IgD-negative memory B cell (primary cell): ENCODE data around the gene IFRD1. TPM values are rescaled to one million over a fixed set of nuclear protein-coding genes. Genes with fewer than 3 reads are reported as not detected.

ENCODE experiments used
- H3K27ac Mint-ChIP-seq, 3 donors: one replicate each; pipeline ENCODE4 v1.8.0; 2020 to 2022; ENCODE audit warnings: mild to moderate bottlenecking in 3 of 3, mixed read lengths in 3 of 3, moderate library complexity in 1 of 3
- H3K27me3 Mint-ChIP-seq: one replicate; pipeline ENCODE4 v1.8.0; 2021; ENCODE audit warnings: mixed read lengths
- H3K36me3 Mint-ChIP-seq: one replicate; pipeline ENCODE4 v1.8.0; 2020; ENCODE audit warnings: mild to moderate bottlenecking, mixed read lengths
- H3K4me1 Mint-ChIP-seq, 3 donors: one replicate each; pipeline ENCODE4 v1.8.0; 2020 to 2022; ENCODE audit warnings: mixed read lengths in 3 of 3, mild to moderate bottlenecking in 1 of 3
- H3K4me3 Mint-ChIP-seq, 4 donors: one replicate each; pipeline ENCODE4 v1.8.0; 2020 to 2022; ENCODE audit warnings: mild to moderate bottlenecking in 4 of 4, mixed read lengths in 4 of 4, moderate library complexity in 3 of 4
- H3K9me3 Mint-ChIP-seq, 3 donors: one replicate each; pipeline ENCODE4 v1.8.0; 2020 to 2021; ENCODE audit warnings: mixed read lengths in 3 of 3, mild to moderate bottlenecking in 1 of 3
- polyA plus RNA-seq: library from polyadenylated mRNA; unstranded; fragments of 300-500 nt; fragmentation: Illumina TruSeq; gene quantifications from one replicate; pipeline ENCODE4 v1.2.3, GENCODE V29; 2021

The IFRD1 gene
- polyA plus RNA-seq, 1 donor from 2014 or later, result 38.4 TPM

DNA sequence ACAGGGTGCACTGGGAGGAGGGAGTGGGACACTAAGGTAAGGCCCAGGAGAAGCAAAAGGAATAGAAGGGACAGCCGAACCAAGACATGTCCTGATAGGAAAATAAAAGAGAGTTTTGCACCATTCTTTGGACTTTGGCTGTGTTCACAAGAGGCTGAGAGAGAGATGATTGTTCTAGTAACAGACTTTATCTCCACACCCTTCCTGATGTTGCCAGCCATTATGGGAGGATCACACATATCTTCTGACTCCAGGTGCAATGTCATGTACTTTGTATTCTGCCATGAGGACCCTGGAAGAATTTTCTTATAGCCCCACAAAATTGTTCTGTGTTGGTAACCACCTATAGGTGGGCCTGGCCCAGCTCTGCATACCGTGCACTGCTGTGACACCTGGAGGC, 41.9 kb downstream of the IFRD1 start:
- no peak overlapping the region for H3K27ac Mint-ChIP-seq
- H3K4me3 Mint-ChIP-seq, result no peak overlapping the region
- H3K9me3 Mint-ChIP-seq, result no peaks in the 10 kb centered on the region
- H3K36me3 Mint-ChIP-seq, result peaks cover 4% of the 10 kb centered on the region
- peaks cover 8% of the 10 kb centered on the region for H3K27me3 Mint-ChIP-seq
- peaks cover 0 to under 1% (median 0%) of the 10 kb centered on the region in 3 donors for H3K4me1 Mint-ChIP-seq

- Mint-ChIP-seq H3K4me3 (no peak overlapping the region), H3K4me1 (peaks cover 0 to 4% (median 0%) of the 10 kb centered on the region in 3 donors), H3K36me3 (no peaks in the 10 kb centered on the region), H3K9me3 (no peaks in the 10 kb centered on the region), H3K27me3 (peaks cover 11% of the 10 kb centered on the region), H3K27ac (no peak overlapping the region)
These were observed 44.4 kb downstream of the IFRD1 start for GRCh38 chr7:112494656-112495055.

DNA sequence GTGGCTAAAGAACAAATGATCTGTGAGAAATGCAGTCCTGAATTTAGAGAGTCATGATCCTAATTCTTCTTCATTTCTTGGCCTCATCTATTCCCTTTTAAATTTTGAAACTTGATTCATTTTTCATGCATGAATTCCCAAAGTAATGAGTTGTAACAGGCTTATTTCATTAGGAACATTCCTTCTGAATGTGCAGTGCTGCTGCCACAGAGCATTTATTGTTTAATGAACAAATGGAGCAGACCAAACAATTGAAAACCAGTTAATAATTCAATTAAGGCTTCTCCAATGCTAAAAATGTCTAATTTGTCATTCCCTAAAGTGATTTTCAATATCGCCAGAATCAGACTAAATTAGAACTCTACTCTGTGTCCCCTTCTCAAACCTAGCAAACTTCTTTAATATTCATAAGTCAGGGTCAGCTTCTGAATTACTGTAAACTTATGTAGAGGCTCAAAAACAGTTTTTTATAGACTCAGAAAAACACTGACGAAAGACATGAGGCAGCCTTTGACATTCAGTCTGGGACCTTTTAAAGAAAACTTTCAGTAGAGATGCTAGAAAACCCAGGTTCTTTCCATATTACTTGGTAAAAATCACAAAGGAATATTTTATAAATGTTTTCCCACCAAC, 45.0 kb downstream of the IFRD1 start:
- Mint-ChIP-seq H3K27me3 (peaks cover 11% of the 10 kb centered on the region), H3K27ac (no peak overlapping the region), H3K4me1 (peaks cover 0 to 4% (median 0%) of the 10 kb centered on the region in 3 donors), H3K4me3 (no peak overlapping the region), H3K36me3 (no peaks in the 10 kb centered on the region), H3K9me3 (no peaks in the 10 kb centered on the region)

- Mint-ChIP-seq H3K4me1 (peaks cover 0 to 4% (median 0%) of the 10 kb centered on the region in 3 donors), H3K36me3 (no peaks in the 10 kb centered on the region), H3K4me3 (no peak overlapping the region), H3K27ac (no peak overlapping the region), H3K9me3 (no peaks in the 10 kb centered on the region), H3K27me3 (peaks cover 11% of the 10 kb centered on the region)
These were observed 45.7 kb downstream of the IFRD1 start for GRCh38 chr7:112495810-112496462.

DNA sequence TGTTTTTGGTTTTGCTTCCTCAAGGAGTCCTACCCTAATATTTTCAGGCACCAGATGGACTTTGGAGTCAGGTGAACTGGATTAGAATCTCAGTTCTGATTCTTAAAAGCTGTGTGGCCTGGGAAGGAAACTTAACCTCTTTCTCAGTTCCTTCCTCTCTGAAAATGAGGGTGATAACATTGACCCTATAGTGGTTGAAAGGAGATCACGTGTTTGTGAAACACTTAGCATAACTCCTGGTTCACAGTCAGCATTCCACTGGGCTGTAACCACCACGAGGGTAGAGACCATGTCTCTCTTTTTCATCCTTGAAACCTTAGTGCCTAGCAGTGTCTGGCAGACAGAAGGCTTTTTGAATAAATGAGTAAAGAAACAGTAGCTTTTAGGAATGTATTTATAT, 47.2 kb downstream of the IFRD1 start:
- H3K27me3 Mint-ChIP-seq, result peaks cover 11% of the 10 kb centered on the region
- H3K9me3 Mint-ChIP-seq, result no peaks in the 10 kb centered on the region
- no peak overlapping the region for H3K4me3 Mint-ChIP-seq
- H3K4me1 Mint-ChIP-seq, result peaks cover 0 to 4% (median 0%) of the 10 kb centered on the region in 3 donors
- H3K36me3 Mint-ChIP-seq, result no peaks in the 10 kb centered on the region
- H3K27ac Mint-ChIP-seq, result no peak overlapping the region

DNA sequence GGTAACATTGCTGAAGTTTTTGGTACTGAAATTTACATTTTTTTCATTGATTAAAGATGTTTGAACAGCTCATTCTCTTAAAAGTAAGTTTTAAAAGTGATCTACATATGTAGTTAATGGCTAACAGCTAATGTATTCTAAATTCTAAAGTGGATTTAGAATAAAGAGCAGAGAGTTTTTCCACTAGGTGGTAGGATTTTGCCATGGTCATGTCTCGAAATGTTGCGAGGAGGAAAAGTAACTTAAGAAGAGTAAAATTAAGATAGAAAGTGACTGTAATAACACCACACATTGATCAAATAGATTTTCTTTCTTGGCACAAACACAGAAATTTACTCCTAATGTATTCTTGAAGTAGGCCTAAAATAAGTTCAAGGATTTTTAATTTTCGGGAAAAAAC, 50.4 kb downstream of the IFRD1 start:
- Mint-ChIP-seq H3K27ac (no peak overlapping the region), H3K4me1 (peaks cover 0 to 9% (median 5%) of the 10 kb centered on the region in 3 donors), H3K36me3 (no peaks in the 10 kb centered on the region), H3K4me3 (no peak overlapping the region), H3K27me3 (peaks cover 11% of the 10 kb centered on the region), H3K9me3 (no peaks in the 10 kb centered on the region)

GRCh38 chr7:112501801-112502503, 51.7 kb downstream of the IFRD1 start:
- H3K9me3 Mint-ChIP-seq, result no peaks in the 10 kb centered on the region
- peaks cover 6% of the 10 kb centered on the region for H3K27me3 Mint-ChIP-seq
- H3K4me3 Mint-ChIP-seq, result no peak overlapping the region
- no peak overlapping the region for H3K27ac Mint-ChIP-seq
- H3K36me3 Mint-ChIP-seq, result no peaks in the 10 kb centered on the region
- peaks cover 0 to 9% (median 5%) of the 10 kb centered on the region in 3 donors for H3K4me1 Mint-ChIP-seq

DNA sequence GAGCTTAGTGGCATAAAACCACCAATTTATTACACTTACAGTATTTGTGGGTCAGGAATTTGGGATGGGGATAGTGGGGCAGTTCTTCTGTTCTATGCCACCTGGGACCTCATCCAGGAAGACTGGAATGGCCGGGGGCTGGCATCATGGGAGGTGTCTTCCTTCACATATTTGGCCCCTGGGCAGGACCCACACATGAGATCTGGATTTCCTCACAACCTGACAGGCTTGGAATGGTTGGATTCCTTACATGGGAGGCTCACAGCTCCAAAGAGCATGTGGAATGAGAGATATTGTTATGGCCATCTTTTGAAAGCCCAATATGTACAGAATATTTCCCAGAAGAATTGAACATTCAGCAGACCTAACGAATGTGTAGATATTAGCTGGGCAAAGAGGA, 52.4 kb downstream of the IFRD1 start:
- H3K4me1 Mint-ChIP-seq, result peaks cover 0 to 6% (median 5%) of the 10 kb centered on the region in 3 donors
- no peaks in the 10 kb centered on the region for H3K9me3 Mint-ChIP-seq
- peaks cover 3% of the 10 kb centered on the region for H3K27me3 Mint-ChIP-seq
- H3K27ac Mint-ChIP-seq, result no peak overlapping the region
- H3K4me3 Mint-ChIP-seq, result no peak overlapping the region
- H3K36me3 Mint-ChIP-seq, result no peaks in the 10 kb centered on the region

DNA sequence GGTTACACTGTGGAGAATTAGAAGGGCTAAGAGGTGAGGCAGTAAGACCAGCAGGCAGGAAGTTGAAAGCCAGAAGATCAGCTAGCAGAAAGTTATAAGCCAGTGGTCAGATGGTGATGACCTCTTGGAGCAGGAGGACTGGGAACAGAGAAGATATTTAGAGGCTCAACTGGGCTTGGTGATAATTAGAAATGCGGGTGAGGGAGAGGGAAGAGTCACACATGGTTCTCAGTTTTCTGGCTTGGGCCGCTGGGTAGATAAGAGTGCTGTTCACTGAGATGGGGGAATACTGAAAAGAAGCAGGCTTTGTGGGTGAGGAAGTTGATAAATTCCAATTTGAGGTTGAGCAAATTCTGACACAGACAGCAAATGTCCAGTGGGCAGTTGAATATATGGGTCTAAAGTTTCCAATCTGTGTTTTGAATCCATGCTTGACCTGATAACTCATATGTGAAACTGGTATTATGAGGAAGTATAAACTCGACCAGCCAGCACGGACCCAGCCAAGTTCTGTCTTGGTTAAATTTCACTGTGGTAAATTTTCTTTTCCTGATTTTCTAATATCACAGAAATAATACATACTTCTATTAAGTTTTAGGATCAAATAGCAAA, 53.2 kb downstream of the IFRD1 start:
- H3K4me1 Mint-ChIP-seq, result peaks cover 0 to 5% (median 5%) of the 10 kb centered on the region in 3 donors
- peaks cover 3% of the 10 kb centered on the region for H3K27me3 Mint-ChIP-seq
- no peak overlapping the region for H3K4me3 Mint-ChIP-seq
- H3K9me3 Mint-ChIP-seq, result no peaks in the 10 kb centered on the region
- no peak overlapping the region for H3K27ac Mint-ChIP-seq
- no peaks in the 10 kb centered on the region for H3K36me3 Mint-ChIP-seq

DNA sequence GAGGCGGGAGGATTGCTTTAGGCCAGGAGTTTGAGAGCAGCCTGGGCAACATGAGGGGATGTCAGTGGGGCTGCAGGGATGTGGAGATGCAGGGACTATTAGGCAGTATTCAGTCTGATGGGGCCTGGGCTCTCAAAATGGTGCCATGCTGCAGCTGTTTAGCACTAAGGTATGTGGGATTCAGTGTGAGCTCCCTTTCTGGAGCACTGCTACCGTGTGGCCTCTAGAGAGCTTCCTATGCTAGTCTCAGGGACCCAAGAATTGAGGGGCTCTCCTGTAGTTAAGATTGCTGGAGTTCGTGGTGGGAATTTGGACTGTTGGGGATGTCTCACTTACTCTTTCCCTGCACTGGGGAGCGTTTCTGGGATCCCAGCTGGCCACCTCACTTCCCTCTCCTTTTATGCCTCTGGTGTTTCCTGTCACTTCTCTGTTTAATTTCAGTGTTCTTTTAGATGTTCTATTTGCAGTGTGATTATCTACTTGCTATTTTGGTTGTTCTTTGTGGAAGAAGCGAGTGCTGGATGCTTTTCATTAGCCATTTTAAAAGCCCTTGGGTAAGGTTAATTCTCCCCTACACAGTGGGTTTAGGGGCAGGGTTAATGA, 53.9 kb downstream of the IFRD1 start:
- no peaks in the 10 kb centered on the region for H3K9me3 Mint-ChIP-seq
- no peak overlapping the region for H3K27ac Mint-ChIP-seq
- H3K36me3 Mint-ChIP-seq, result no peaks in the 10 kb centered on the region
- peaks cover 3% of the 10 kb centered on the region for H3K27me3 Mint-ChIP-seq
- no peak overlapping the region for H3K4me3 Mint-ChIP-seq
- peaks cover 0 to 5% (median 5%) of the 10 kb centered on the region in 3 donors for H3K4me1 Mint-ChIP-seq

GRCh38 chr7:112505495-112505894, 55.2 kb downstream of the IFRD1 start:
- H3K4me1 Mint-ChIP-seq, result peaks cover 0 to 5% (median 5%) of the 10 kb centered on the region in 3 donors
- H3K36me3 Mint-ChIP-seq, result no peaks in the 10 kb centered on the region
- H3K4me3 Mint-ChIP-seq, result no peak overlapping the region
- H3K27me3 Mint-ChIP-seq, result peaks cover 2% of the 10 kb centered on the region
- H3K27ac Mint-ChIP-seq, result no peak overlapping the region
- no peaks in the 10 kb centered on the region for H3K9me3 Mint-ChIP-seq

GRCh38 chr7:112508404-112508803, 58.1 kb downstream of the IFRD1 start:
- Mint-ChIP-seq H3K4me3 (no peak overlapping the region), H3K9me3 (no peaks in the 10 kb centered on the region), H3K4me1 (peaks cover 0 to 3% (median 2%) of the 10 kb centered on the region in 3 donors), H3K27me3 (peaks cover 4% of the 10 kb centered on the region), H3K36me3 (no peaks in the 10 kb centered on the region), H3K27ac (no peak overlapping the region)

GRCh38 chr7:112509402-112509801, 59.1 kb downstream of the IFRD1 start:
- Mint-ChIP-seq H3K9me3 (no peaks in the 10 kb centered on the region), H3K4me1 (peaks cover 0 to 2% (median 0%) of the 10 kb centered on the region in 3 donors), H3K27me3 (peaks cover 4% of the 10 kb centered on the region), H3K36me3 (no peaks in the 10 kb centered on the region), H3K27ac (no peak overlapping the region), H3K4me3 (no peak overlapping the region)

DNA sequence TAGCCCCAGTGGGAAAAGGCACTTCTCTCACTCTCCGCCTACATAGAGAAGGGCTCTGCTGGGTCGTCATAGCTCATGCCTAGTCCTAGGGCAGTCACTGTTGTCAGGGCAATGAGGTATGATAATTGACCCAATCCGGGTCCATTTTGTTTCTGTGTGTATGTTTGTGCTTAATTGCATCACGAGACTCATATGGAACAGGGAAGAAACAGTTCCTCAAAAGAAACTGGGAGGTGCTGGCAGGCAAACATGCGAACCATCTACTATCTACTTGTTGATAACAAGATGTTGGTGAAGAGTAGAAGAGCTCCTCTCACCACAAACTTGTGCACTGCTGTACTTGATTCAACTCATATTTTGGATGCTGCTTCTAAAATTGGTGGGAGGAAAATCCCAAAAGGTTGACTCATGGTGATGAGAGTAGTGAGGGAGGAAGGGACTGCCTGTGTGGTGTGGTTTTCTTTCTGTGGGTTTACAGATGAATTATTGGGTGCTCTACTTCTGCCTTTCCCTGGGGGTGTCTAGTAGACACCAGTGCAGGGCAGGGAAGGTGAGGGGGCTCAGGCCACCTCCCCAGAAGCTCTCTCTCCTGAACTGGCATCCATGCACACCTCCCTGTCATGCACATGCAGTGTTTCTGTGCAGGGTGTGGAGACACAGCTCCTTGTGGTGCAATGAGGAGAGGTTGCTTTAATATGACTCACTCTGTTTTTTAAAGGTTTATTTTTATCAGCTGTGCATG, 59.9 kb downstream of the IFRD1 start:
- Mint-ChIP-seq H3K4me1 (peaks cover 0 to 2% (median 0%) of the 10 kb centered on the region in 3 donors), H3K4me3 (no peak overlapping the region), H3K27me3 (peaks cover 4% of the 10 kb centered on the region), H3K36me3 (no peaks in the 10 kb centered on the region), H3K27ac (no peak overlapping the region), H3K9me3 (no peaks in the 10 kb centered on the region)
